GM23338 (cell line): Measurements from ENCODE around the gene IFNG. TPM values are rescaled to one million over a fixed set of nuclear protein-coding genes. Genes with fewer than 3 reads are reported as not detected.

Experiments
- ATAC-seq: fragments of 200-7000 bp; cut with Tn5 transposase; 3 replicates; pipeline ENCODE4 v1.9.1; 2020
- DNase-seq: peaks from one replicate; pipeline ENCODE4 v3.0.0-alpha.2; 2015; ENCODE audit warnings: low spot score
- H2AFZ ChIP-seq: fragments of 200-600 bp; sonication (generic); 2 replicates; pipeline ENCODE4 v1.8.0; 2016; ENCODE audit warnings: antibody characterized with exemption, mild to moderate bottlenecking, moderate library complexity
- H3F3A ChIP-seq: fragments of 200-600 bp; sonication (generic); replicated peaks from 2 replicates; pipeline ENCODE4 v1.8.0; 2017; ENCODE audit warnings: antibody characterized with exemption, mixed run types, low read depth
- H3K27ac ChIP-seq: fragments of 200-600 bp; sonication (generic); 2 replicates; pipeline ENCODE4 v1.6.1; 2016; ENCODE audit warnings: low read depth
- H3K27me3 ChIP-seq: fragments of 200-600 bp; sonication (generic); 2 replicates; pipeline ENCODE4 v1.8.0; 2016; ENCODE audit warnings: mild to moderate bottlenecking, mixed run types, moderate library complexity; ENCODE audit not compliant: insufficient read depth
- H3K36me3 ChIP-seq: fragments of 200-600 bp; sonication (generic); 2 replicates; pipeline ENCODE4 v1.8.0; 2016; ENCODE audit warnings: mild to moderate bottlenecking; ENCODE audit not compliant: insufficient read depth
- H3K4me1 ChIP-seq: fragments of 200-600 bp; sonication (generic); 2 replicates; pipeline ENCODE4 v1.8.0; 2016; ENCODE audit warnings: mild to moderate bottlenecking, moderate library complexity; ENCODE audit not compliant: insufficient read depth
- H3K4me2 ChIP-seq: fragments of 200-600 bp; sonication (generic); 2 replicates; pipeline ENCODE4 v1.7.1; 2017; ENCODE audit warnings: mixed run types
- H3K4me3 ChIP-seq: fragments of 200-600 bp; sonication (generic); 2 replicates; pipeline ENCODE4 v1.6.1; 2016; ENCODE audit warnings: mixed run types
- H3K79me2 ChIP-seq: fragments of 200-600 bp; sonication (generic); replicated peaks from 2 replicates; pipeline ENCODE4 v1.8.0; 2017; ENCODE audit warnings: mild to moderate bottlenecking; ENCODE audit not compliant: insufficient read depth
- H3K9me2 ChIP-seq: fragments of 200-600 bp; sonication (generic); 2 replicates; pipeline ENCODE4 v1.8.0; 2017; ENCODE audit not compliant: insufficient read depth
- H4K20me1 ChIP-seq: fragments of 200-600 bp; sonication (generic); replicated peaks from 2 replicates; pipeline ENCODE4 v1.8.0; 2017; ENCODE audit warnings: mild to moderate bottlenecking; ENCODE audit not compliant: insufficient read depth
- H3K27ac Mint-ChIP-seq: 2 replicates; pipeline ENCODE4 v1.8.0; 2020; ENCODE audit warnings: inconsistent platforms, mild to moderate bottlenecking, moderate library complexity, mixed read lengths
- H3K27me3 Mint-ChIP-seq: 3 replicates; pipeline ENCODE4 v1.8.0; 2022; ENCODE audit warnings: low read depth, mild to moderate bottlenecking, moderate library complexity, mixed read lengths, inconsistent platforms; ENCODE audit not compliant: insufficient read depth, poor library complexity
- H3K36me3 Mint-ChIP-seq: 3 replicates; pipeline ENCODE4 v1.8.0; 2021; ENCODE audit warnings: low read depth, mild to moderate bottlenecking, inconsistent platforms, moderate library complexity, mixed read lengths
- H3K4me1 Mint-ChIP-seq: 3 replicates; pipeline ENCODE4 v1.8.0; 2020; ENCODE audit warnings: mild to moderate bottlenecking, inconsistent platforms, mixed read lengths
- H3K4me3 Mint-ChIP-seq: 3 replicates; pipeline ENCODE4 v1.8.0; 2021; ENCODE audit warnings: moderate library complexity, mild to moderate bottlenecking, inconsistent platforms, mixed read lengths
- H3K9me3 Mint-ChIP-seq: 3 replicates; pipeline ENCODE4 v1.8.0; 2020; ENCODE audit warnings: moderate library complexity, mild to moderate bottlenecking, inconsistent platforms, mixed read lengths
- CREB1 ChIP-seq: fragments of 250-450 bp; sonication (Bioruptor Pico); IDR thresholded peaks from 2 replicates; pipeline ENCODE4 v1.5.0; 2020; ENCODE audit warnings: low read depth, mild to moderate bottlenecking, moderate library complexity
- EZH2phosphoT487 ChIP-seq: fragments of 200-600 bp; sonication (generic); IDR thresholded peaks from one replicate; pipeline ENCODE4 v1.8.1; 2018; ENCODE audit warnings: antibody characterized with exemption; ENCODE audit not compliant: unreplicated experiment
- POLR2AphosphoS5 ChIP-seq: IDR thresholded peaks from 2 replicates; pipeline ENCODE4 v1.6.1; 2016; ENCODE audit warnings: antibody characterized with exemption, low read depth
- STAT1 ChIP-seq: IDR thresholded peaks from one replicate; pipeline ENCODE4 v1.6.1; 2016; ENCODE audit warnings: antibody characterized with exemption; ENCODE audit not compliant: unreplicated experiment
- ZNF331 ChIP-seq: fragments of 250-450 bp; sonication (Bioruptor Pico); IDR thresholded peaks from 2 replicates; pipeline ENCODE4 v1.5.0; 2020; ENCODE audit warnings: low read depth, mild to moderate bottlenecking, moderate library complexity
- polyA plus RNA-seq: library from polyadenylated mRNA; unstranded; fragments of >200 nt; fragmentation: Nextera tagmentation; extraction: Ambion mirVana; gene quantifications from 2 replicates; pipeline ENCODE4 v1.2.1, GENCODE V29; 2016
- total RNA-seq: library from RNA; depleted of rRNA; stranded (reverse); fragments of >200 nt; shearing (Covaris generic); gene quantifications from 2 replicates; pipeline ENCODE4 v1.2.3, GENCODE V29; 2014
- TF ChIP-seq, protein P1 (sequence below), 2 experiments: fragments of 200-600 bp in 1 of 2; sonication (generic) in 1 of 2; conservative IDR thresholded peaks; 2 replicates each; pipeline versions ENCODE4 v1.5.1 to v1.6.1; 2016 to 2017; ENCODE audit warnings: antibody characterized with exemption in 2 of 2, low read depth in 2 of 2, mild to moderate bottlenecking in 2 of 2, moderate library complexity in 1 of 2
- TF ChIP-seq, protein P2 (sequence below): IDR thresholded peaks from 2 replicates; pipeline ENCODE4 v1.6.1; 2016; ENCODE audit warnings: antibody characterized with exemption
- TF ChIP-seq, protein P3 (sequence below): fragments of 250-450 bp; sonication (Bioruptor Pico); IDR thresholded peaks from 2 replicates; pipeline ENCODE4 v1.5.0; 2020; ENCODE audit warnings: mild to moderate bottlenecking, moderate library complexity

The IFNG gene
- total and polyA plus RNA-seq, 2 experiments from 2014 or later = not detected

DNA sequence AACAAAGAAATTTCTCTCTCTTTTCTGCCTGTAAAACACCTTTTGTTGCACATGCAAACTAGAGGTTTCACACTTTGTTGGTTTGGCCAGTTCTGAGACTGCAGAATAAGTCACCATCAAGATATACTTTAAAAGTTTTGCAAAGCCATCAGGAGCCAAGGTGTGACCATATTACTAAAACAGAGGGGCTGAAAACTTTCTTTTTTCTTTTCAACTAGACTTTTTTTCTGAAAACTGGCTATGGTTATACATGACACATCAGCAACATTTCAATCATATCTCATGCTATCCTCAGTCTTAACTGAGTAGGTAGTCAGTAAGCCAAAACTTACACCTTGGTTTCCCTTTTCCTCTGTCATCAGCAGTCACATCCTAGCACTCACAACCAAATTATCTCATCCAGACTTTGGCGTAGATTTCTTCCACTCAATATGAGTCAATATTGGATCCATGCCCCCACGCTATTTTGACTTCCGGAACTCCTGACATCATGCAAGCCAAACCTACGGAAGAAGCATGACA lies 4.1 kb upstream of the IFNG start:
- Histone ChIP-seq H3K27ac (no peak overlapping the region), H3K36me3 (no peaks in the 10 kb centered on the region), H3K79me2 (no peaks in the 10 kb centered on the region), H4K20me1 (no peaks in the 10 kb centered on the region), H3K4me3 (no peak overlapping the region), H3K27me3 (no peaks in the 10 kb centered on the region), H3F3A (no peaks in the 10 kb centered on the region), H3K4me2 (no peak overlapping the region), H3K9me2 (no peaks in the 10 kb centered on the region), H3K4me1 (no peaks in the 10 kb centered on the region), H2AFZ (no peak overlapping the region)
- H3K9me3 Mint-ChIP-seq = no peaks in the 10 kb centered on the region
- H3K27me3 Mint-ChIP-seq = no peaks in the 10 kb centered on the region
- TF ChIP-seq STAT1 = no peak
- no peak for TF ChIP-seq CREB1
- TF ChIP-seq, protein P1, sequence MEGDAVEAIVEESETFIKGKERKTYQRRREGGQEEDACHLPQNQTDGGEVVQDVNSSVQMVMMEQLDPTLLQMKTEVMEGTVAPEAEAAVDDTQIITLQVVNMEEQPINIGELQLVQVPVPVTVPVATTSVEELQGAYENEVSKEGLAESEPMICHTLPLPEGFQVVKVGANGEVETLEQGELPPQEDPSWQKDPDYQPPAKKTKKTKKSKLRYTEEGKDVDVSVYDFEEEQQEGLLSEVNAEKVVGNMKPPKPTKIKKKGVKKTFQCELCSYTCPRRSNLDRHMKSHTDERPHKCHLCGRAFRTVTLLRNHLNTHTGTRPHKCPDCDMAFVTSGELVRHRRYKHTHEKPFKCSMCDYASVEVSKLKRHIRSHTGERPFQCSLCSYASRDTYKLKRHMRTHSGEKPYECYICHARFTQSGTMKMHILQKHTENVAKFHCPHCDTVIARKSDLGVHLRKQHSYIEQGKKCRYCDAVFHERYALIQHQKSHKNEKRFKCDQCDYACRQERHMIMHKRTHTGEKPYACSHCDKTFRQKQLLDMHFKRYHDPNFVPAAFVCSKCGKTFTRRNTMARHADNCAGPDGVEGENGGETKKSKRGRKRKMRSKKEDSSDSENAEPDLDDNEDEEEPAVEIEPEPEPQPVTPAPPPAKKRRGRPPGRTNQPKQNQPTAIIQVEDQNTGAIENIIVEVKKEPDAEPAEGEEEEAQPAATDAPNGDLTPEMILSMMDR (conservative IDR thresholded peaks at IDR 0.05; ENCODE audit: low read depth in 2 of 2) = no peak
- no peak for TF ChIP-seq POLR2AphosphoS5
- no peak overlapping the region for H3K4me3 Mint-ChIP-seq
- DNase-seq (no peak), ATAC-seq (no peak)
- H3K36me3 Mint-ChIP-seq = no peaks in the 10 kb centered on the region
- H3K4me1 Mint-ChIP-seq = no peaks in the 10 kb centered on the region
- no peak overlapping the region for H3K27ac Mint-ChIP-seq

DNA sequence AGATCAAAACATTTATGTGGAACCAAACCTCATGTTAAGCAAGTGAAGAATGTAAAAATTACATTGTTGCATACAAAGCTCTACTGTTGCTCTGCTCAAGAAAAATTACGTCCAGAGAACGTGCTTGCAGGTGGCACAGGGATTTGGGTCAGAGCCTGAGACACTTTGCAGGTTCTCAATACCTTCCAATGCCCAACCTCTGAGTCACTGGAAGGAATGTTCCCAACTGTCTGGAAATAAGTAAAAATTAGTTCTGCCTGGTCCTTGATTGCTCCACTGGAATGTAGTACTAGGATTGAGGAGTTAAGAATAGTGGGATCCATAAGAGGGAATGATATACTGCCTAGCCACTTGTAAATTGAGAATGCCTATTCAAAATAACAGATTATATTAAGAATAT lies 2.8 kb upstream of the IFNG start:
- Histone ChIP-seq H4K20me1 (no peaks in the 10 kb centered on the region), H3K4me2 (no peak overlapping the region), H3K4me1 (no peaks in the 10 kb centered on the region), H3K27me3 (no peaks in the 10 kb centered on the region), H3K4me3 (no peak overlapping the region), H3F3A (no peaks in the 10 kb centered on the region), H3K79me2 (no peaks in the 10 kb centered on the region), H3K27ac (no peak overlapping the region), H3K9me2 (no peaks in the 10 kb centered on the region), H3K36me3 (no peaks in the 10 kb centered on the region), H2AFZ (no peak overlapping the region)
- ATAC-seq (no peak), DNase-seq (no peak)
- Mint-ChIP-seq H3K36me3 (no peaks in the 10 kb centered on the region), H3K4me3 (no peak overlapping the region), H3K27me3 (no peaks in the 10 kb centered on the region), H3K9me3 (no peaks in the 10 kb centered on the region), H3K4me1 (no peaks in the 10 kb centered on the region), H3K27ac (no peak overlapping the region)
- TF ChIP-seq, protein P2, sequence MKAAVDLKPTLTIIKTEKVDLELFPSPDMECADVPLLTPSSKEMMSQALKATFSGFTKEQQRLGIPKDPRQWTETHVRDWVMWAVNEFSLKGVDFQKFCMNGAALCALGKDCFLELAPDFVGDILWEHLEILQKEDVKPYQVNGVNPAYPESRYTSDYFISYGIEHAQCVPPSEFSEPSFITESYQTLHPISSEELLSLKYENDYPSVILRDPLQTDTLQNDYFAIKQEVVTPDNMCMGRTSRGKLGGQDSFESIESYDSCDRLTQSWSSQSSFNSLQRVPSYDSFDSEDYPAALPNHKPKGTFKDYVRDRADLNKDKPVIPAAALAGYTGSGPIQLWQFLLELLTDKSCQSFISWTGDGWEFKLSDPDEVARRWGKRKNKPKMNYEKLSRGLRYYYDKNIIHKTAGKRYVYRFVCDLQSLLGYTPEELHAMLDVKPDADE = no peak
- TF ChIP-seq CREB1 = no peak
- no peak for TF ChIP-seq EZH2phosphoT487
- no peak for TF ChIP-seq POLR2AphosphoS5
- no peak for TF ChIP-seq ZNF331
- no peak for TF ChIP-seq STAT1
- TF ChIP-seq, protein P3, sequence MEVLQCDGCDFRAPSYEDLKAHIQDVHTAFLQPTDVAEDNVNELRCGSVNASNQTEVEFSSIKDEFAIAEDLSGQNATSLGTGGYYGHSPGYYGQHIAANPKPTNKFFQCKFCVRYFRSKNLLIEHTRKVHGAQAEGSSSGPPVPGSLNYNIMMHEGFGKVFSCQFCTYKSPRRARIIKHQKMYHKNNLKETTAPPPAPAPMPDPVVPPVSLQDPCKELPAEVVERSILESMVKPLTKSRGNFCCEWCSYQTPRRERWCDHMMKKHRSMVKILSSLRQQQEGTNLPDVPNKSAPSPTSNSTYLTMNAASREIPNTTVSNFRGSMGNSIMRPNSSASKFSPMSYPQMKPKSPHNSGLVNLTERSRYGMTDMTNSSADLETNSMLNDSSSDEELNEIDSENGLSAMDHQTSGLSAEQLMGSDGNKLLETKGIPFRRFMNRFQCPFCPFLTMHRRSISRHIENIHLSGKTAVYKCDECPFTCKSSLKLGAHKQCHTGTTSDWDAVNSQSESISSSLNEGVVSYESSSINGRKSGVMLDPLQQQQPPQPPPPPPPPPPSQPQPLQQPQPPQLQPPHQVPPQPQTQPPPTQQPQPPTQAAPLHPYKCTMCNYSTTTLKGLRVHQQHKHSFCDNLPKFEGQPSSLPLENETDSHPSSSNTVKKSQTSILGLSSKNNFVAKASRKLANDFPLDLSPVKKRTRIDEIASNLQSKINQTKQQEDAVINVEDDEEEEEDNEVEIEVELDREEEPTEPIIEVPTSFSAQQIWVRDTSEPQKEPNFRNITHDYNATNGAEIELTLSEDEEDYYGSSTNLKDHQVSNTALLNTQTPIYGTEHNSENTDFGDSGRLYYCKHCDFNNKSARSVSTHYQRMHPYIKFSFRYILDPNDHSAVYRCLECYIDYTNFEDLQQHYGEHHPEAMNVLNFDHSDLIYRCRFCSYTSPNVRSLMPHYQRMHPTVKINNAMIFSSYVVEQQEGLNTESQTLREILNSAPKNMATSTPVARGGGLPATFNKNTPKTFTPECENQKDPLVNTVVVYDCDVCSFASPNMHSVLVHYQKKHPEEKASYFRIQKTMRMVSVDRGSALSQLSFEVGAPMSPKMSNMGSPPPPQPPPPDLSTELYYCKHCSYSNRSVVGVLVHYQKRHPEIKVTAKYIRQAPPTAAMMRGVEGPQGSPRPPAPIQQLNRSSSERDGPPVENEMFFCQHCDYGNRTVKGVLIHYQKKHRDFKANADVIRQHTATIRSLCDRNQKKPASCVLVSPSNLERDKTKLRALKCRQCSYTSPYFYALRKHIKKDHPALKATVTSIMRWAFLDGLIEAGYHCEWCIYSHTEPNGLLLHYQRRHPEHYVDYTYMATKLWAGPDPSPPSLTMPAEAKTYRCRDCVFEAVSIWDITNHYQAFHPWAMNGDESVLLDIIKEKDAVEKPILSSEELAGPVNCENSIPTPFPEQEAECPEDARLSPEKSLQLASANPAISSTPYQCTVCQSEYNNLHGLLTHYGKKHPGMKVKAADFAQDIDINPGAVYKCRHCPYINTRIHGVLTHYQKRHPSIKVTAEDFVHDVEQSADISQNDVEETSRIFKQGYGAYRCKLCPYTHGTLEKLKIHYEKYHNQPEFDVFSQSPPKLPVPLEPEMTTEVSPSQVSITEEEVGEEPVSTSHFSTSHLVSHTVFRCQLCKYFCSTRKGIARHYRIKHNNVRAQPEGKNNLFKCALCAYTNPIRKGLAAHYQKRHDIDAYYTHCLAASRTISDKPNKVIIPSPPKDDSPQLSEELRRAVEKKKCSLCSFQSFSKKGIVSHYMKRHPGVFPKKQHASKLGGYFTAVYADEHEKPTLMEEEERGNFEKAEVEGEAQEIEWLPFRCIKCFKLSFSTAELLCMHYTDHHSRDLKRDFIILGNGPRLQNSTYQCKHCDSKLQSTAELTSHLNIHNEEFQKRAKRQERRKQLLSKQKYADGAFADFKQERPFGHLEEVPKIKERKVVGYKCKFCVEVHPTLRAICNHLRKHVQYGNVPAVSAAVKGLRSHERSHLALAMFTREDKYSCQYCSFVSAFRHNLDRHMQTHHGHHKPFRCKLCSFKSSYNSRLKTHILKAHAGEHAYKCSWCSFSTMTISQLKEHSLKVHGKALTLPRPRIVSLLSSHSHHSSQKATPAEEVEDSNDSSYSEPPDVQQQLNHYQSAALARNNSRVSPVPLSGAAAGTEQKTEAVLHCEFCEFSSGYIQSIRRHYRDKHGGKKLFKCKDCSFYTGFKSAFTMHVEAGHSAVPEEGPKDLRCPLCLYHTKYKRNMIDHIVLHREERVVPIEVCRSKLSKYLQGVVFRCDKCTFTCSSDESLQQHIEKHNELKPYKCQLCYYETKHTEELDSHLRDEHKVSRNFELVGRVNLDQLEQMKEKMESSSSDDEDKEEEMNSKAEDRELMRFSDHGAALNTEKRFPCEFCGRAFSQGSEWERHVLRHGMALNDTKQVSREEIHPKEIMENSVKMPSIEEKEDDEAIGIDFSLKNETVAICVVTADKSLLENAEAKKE (CRISPR knock-in tag) = no peak
